Esophagus squamous epithelium (tissue), 5 donors: Measurements from ENCODE around the gene CDKL2. TPM values are rescaled to one million over a fixed set of nuclear protein-coding genes. Genes with fewer than 3 reads are reported as not detected.
A peak's percentile ranks its signal among the peaks of the same experiment; 100 is the strongest.

Experiments
- DNase-seq: peaks from one replicate; lab custom pipeline; 2025; lab: John Stamatoyannopoulos, UW
- H3K27ac ChIP-seq, 4 donors: fragments of 200-600 bp; sonication (generic); one replicate each; pipeline ENCODE4 v1.5.1; 2016 to 2019; ENCODE audit warnings: mild to moderate bottlenecking in 1 of 4
- H3K27me3 ChIP-seq, 4 donors: fragments of 200-600 bp; sonication (generic); 1 replicate in 3 of 4; 2 replicates in 1 of 4; pipeline versions ENCODE4 v1.5.1 to v1.6.0; 2017 to 2021; ENCODE audit warnings: antibody characterized with exemption in 1 of 4
- H3K36me3 ChIP-seq, 3 donors: fragments of 200-600 bp; sonication (generic); one replicate each; pipeline ENCODE4 v1.5.1; 2016 to 2019
- H3K4me1 ChIP-seq, 3 donors: fragments of 200-600 bp; sonication (generic); one replicate each; pipeline ENCODE4 v1.5.1; 2017 to 2019
- H3K4me3 ChIP-seq, 4 donors: fragments of 200-600 bp; sonication (generic); 1 replicate in 3 of 4; 2 replicates in 1 of 4; pipeline ENCODE4 v1.5.1; 2016 to 2019; ENCODE audit warnings: mild to moderate bottlenecking in 2 of 4, moderate library complexity in 1 of 4
- H3K9me3 ChIP-seq, 3 donors: fragments of 200-600 bp; sonication (generic); one replicate each; pipeline ENCODE4 v1.5.1; 2016 to 2019
- POLR2A ChIP-seq, 4 donors: fragments of 450-650 bp; IDR thresholded peaks; one replicate each; pipeline ENCODE4 v1.6.1; 2017; ENCODE audit warnings: antibody characterized with exemption in 4 of 4, mild to moderate bottlenecking in 4 of 4, moderate library complexity in 3 of 4
- WGBS, 2 donors: methylation state at CpG; one replicate each; pipeline ENCODE4 v1.1.5; 2018; 5-methylcytosine and 5-hydroxymethylcytosine counted together
- intact Hi-C: fragments of 100-400 bp; cut with DNase I; formaldehyde crosslinking; loops from one replicate; pipeline ENCODE4 v1.15.0; 2022
- total RNA-seq, 4 donors: library from RNA; depleted of rRNA; stranded (reverse); fragments of >200 nt; gene quantifications; one replicate each; pipeline ENCODE4 v1.1.0, GENCODE V29; 2016
- TF ChIP-seq, protein P1 (sequence below), 6 experiments: fragments of 450-650 bp in 4 of 6; fragments of 200-600 bp in 2 of 6; sonication (generic) in 2 of 6; IDR thresholded peaks; one replicate each; pipeline ENCODE4 v1.5.1; 2016 to 2019; ENCODE audit warnings: antibody characterized with exemption in 6 of 6, mild to moderate bottlenecking in 4 of 6, moderate library complexity in 4 of 6
- donor health status: DM: yes; HTN: yes; CAD: no.

The CDKL2 gene
- total RNA-seq, 4 donors from 2014 or later = 0.13 to 1.3 (median 0.71) TPM

DNA sequence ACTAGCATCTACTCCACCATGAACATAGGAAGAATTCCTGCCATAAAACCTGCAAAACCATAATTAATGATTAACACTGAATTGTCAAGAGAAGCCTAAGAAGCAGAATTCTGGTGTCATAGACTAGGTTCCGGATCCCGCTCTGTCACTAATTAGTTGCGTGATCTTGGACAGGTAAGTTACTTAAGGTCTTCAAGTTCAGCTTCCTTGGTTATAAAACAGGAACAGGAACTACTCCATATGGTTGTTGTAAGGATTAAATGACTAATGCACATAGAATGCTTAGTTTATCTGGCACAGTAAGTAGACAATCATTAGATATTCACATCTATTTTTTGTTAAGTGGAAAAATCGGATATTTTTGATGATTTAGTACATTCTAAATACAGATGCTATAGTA, 28.5 kb upstream of the CDKL2 start:
- no peak overlapping the region for H3K4me3 ChIP-seq
- 67 to 78% methylated on average over 4 of the region's 4 CpGs for WGBS, 2 donors
- H3K27ac ChIP-seq = no peak overlapping the region
- TF ChIP-seq, protein P1, sequence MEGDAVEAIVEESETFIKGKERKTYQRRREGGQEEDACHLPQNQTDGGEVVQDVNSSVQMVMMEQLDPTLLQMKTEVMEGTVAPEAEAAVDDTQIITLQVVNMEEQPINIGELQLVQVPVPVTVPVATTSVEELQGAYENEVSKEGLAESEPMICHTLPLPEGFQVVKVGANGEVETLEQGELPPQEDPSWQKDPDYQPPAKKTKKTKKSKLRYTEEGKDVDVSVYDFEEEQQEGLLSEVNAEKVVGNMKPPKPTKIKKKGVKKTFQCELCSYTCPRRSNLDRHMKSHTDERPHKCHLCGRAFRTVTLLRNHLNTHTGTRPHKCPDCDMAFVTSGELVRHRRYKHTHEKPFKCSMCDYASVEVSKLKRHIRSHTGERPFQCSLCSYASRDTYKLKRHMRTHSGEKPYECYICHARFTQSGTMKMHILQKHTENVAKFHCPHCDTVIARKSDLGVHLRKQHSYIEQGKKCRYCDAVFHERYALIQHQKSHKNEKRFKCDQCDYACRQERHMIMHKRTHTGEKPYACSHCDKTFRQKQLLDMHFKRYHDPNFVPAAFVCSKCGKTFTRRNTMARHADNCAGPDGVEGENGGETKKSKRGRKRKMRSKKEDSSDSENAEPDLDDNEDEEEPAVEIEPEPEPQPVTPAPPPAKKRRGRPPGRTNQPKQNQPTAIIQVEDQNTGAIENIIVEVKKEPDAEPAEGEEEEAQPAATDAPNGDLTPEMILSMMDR (IDR thresholded peaks at IDR 0.05) = no peak
- no peak for TF ChIP-seq POLR2A (IDR thresholded peaks at IDR 0.05)
- peaks cover 0 to 25% (median 0%) of the 10 kb centered on the region in 3 donors for H3K4me1 ChIP-seq
- H3K36me3 ChIP-seq = peaks cover 0 to 76% (median 3%) of the 10 kb centered on the region in 3 donors
- no peak for DNase-seq
- intact Hi-C loops = no loop called here
- H3K9me3 ChIP-seq = no peaks in the 10 kb centered on the region
- no peaks in the 10 kb centered on the region for H3K27me3 ChIP-seq

GRCh38 chr4:75655562-75655961, 25.2 kb upstream of the CDKL2 start:
- H3K4me3 ChIP-seq = no peak overlapping the region
- intact Hi-C loops = no loop called here
- peaks cover 0 to 26% (median 0%) of the 10 kb centered on the region in 3 donors for H3K4me1 ChIP-seq
- peaks cover 0 to 85% (median 3%) of the 10 kb centered on the region in 3 donors for H3K36me3 ChIP-seq
- TF ChIP-seq, protein P1 (IDR thresholded peaks at IDR 0.05) = no peak
- TF ChIP-seq POLR2A (IDR thresholded peaks at IDR 0.05) = no peak
- no peaks in the 10 kb centered on the region for H3K27me3 ChIP-seq
- DNase-seq = no peak
- no peaks in the 10 kb centered on the region for H3K9me3 ChIP-seq
- WGBS, 2 donors = 65 to 77% methylated on average over 2 of the region's 2 CpGs
- no peak overlapping the region for H3K27ac ChIP-seq

DNA sequence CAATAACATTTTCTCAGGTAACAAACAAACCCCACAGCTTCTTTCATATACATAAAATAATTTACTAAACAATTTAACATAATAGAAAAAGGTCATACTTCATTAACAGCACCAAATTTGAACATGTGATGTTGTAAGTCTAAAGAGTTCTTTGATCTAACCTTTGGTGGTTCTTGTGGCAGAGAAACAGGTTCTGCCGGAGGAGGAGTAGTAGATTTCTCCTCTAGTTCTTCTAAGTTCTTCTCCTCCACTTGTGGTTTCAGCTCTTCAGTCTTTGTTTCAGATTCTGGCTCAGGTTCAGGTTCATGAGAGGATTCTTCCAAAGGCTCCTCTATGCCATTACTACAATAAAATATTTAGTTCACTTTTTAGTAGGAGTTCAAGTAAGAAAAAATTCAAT, 24.6 kb upstream of the CDKL2 start:
- Histone ChIP-seq H3K4me3 (no peak overlapping the region), H3K4me1 (peaks cover 0 to 26% (median 0%) of the 10 kb centered on the region in 3 donors), H3K36me3 (peaks cover 0 to 85% (median 3%) of the 10 kb centered on the region in 3 donors), H3K27me3 (no peaks in the 10 kb centered on the region), H3K27ac (no peak overlapping the region), H3K9me3 (no peaks in the 10 kb centered on the region)
- no peak for DNase-seq
- TF ChIP-seq, protein P1 (IDR thresholded peaks at IDR 0.05) = no peak
- no peak for TF ChIP-seq POLR2A (IDR thresholded peaks at IDR 0.05)
- intact Hi-C loops = no loop called here
- 48 to 50% methylated on average over 1 of the region's 1 CpG for WGBS, 2 donors

GRCh38 chr4:75653845-75654503, 23.6 kb upstream of the CDKL2 start:
- Histone ChIP-seq H3K4me3 (no peak overlapping the region), H3K4me1 (peaks cover 0 to 19% (median 0%) of the 10 kb centered on the region in 3 donors), H3K27ac (no peak overlapping the region), H3K9me3 (no peaks in the 10 kb centered on the region), H3K27me3 (no peaks in the 10 kb centered on the region), H3K36me3 (peaks cover 0 to 89% (median 3%) of the 10 kb centered on the region in 3 donors)
- intact Hi-C loops = no loop called here
- TF ChIP-seq, protein P1 (IDR thresholded peaks at IDR 0.05) = peak in 5 of 6 experiments; percentile 37 to 63 (median 42)
- TF ChIP-seq POLR2A (IDR thresholded peaks at IDR 0.05) = no peak
- WGBS, 2 donors = 69 to 83% methylated on average over 2 of the region's 2 CpGs
- no peak for DNase-seq

GRCh38 chr4:75644095-75644494, 13.8 kb upstream of the CDKL2 start:
- no peaks in the 10 kb centered on the region for H3K27me3 ChIP-seq
- H3K9me3 ChIP-seq = no peaks in the 10 kb centered on the region
- H3K4me3 ChIP-seq = no peak overlapping the region
- H3K27ac ChIP-seq = no peak overlapping the region
- DNase-seq = no peak
- peaks cover 6 to 67% (median 28%) of the 10 kb centered on the region in 3 donors for H3K36me3 ChIP-seq
- 64 to 71% methylated on average over 4 of the region's 4 CpGs for WGBS, 2 donors
- intact Hi-C loops = no loop called here
- no peak for TF ChIP-seq POLR2A (IDR thresholded peaks at IDR 0.05)
- TF ChIP-seq, protein P1 (IDR thresholded peaks at IDR 0.05) = no peak
- no peaks in the 10 kb centered on the region for H3K4me1 ChIP-seq
